ENCODE data around the gene SLC22A8. TPM values are rescaled to one million over a fixed set of nuclear protein-coding genes. Genes with fewer than 3 reads are reported as not detected.

Gene SLC22A8
- total and polyA plus RNA-seq, 9 donors, result 0.18 TPM; not detected in 8

- H3K9me3 ChIP-seq, result no peaks in the 10 kb centered on the region
- WGBS, 3 donors, result 65 to 69% (median 65%) methylated on average over 11 of the region's 11 CpGs
- TF ChIP-seq CTCF (IDR thresholded peaks at IDR 0.05) (no peak), POLR2A (IDR thresholded peaks at IDR 0.05) (no peak), EP300 (IDR thresholded peaks at IDR 0.05) (no peak)
- no peak overlapping the region for H3K27ac ChIP-seq
- no peak for DNase-seq
- H3K36me3 ChIP-seq, result no peaks in the 10 kb centered on the region
- no peak overlapping the region for H3K4me3 ChIP-seq
- intact Hi-C loops (cut with DNase I), result no loop called here
- peaks cover 1% of the 10 kb centered on the region for H3K4me1 ChIP-seq (ENCODE audit: insufficient read depth)
- H3K27me3 ChIP-seq, result no peaks in the 10 kb centered on the region
Observed at GRCh38 chr11:63012430-63012829, 3.2 kb downstream of the SLC22A8 start.

GRCh38 chr11:63010934-63011439, 4.7 kb downstream of the SLC22A8 start:
- no peak for DNase-seq
- Histone ChIP-seq H3K27ac (no peak overlapping the region), H3K9me3 (no peaks in the 10 kb centered on the region), H3K4me1 (ENCODE audit: insufficient read depth) (no peaks in the 10 kb centered on the region), H3K27me3 (no peaks in the 10 kb centered on the region), H3K36me3 (no peaks in the 10 kb centered on the region), H3K4me3 (no peak overlapping the region)
- WGBS, 3 donors, result 78 to 82% (median 79%) methylated on average over 5 of the region's 5 CpGs
- intact Hi-C loops (cut with DNase I), result no loop called here
- no peak for TF ChIP-seq EP300 (IDR thresholded peaks at IDR 0.05)
- no peak for TF ChIP-seq CTCF (IDR thresholded peaks at IDR 0.05)
- TF ChIP-seq POLR2A (IDR thresholded peaks at IDR 0.05), result no peak

- TF ChIP-seq EP300 (IDR thresholded peaks at IDR 0.05) (no peak), CTCF (IDR thresholded peaks at IDR 0.05) (no peak), POLR2A (IDR thresholded peaks at IDR 0.05) (no peak)
- no peak for DNase-seq
- Histone ChIP-seq H3K27me3 (no peaks in the 10 kb centered on the region), H3K9me3 (no peaks in the 10 kb centered on the region), H3K27ac (no peak overlapping the region), H3K4me1 (ENCODE audit: insufficient read depth) (no peaks in the 10 kb centered on the region), H3K36me3 (no peaks in the 10 kb centered on the region), H3K4me3 (no peak overlapping the region)
- 56 to 71% (median 67%) methylated on average over 5 of the region's 5 CpGs for WGBS, 3 donors
- intact Hi-C loops (cut with DNase I), result no loop called here
Observed at GRCh38 chr11:63007920-63008319, 7.7 kb downstream of the SLC22A8 start.

- no peak for DNase-seq
- no peaks in the 10 kb centered on the region for H3K36me3 ChIP-seq
- WGBS, 3 donors, result 40 to 53% (median 44%) methylated on average over 9 of the region's 9 CpGs
Observed at GRCh38 chr11:63001456-63001855, 14.2 kb downstream of the SLC22A8 start.

More at GRCh38 chr11:63001456-63001855, 14.2 kb downstream of the SLC22A8 start:
- no peaks in the 10 kb centered on the region for H3K27me3 ChIP-seq
- H3K4me3 ChIP-seq, result no peak overlapping the region
- TF ChIP-seq CTCF (IDR thresholded peaks at IDR 0.05) (no peak), POLR2A (IDR thresholded peaks at IDR 0.05) (no peak), EP300 (IDR thresholded peaks at IDR 0.05) (no peak)
- intact Hi-C loops (cut with DNase I), result no loop called here
- no peaks in the 10 kb centered on the region for H3K4me1 ChIP-seq (ENCODE audit: insufficient read depth)
- H3K27ac ChIP-seq, result no peak overlapping the region
- H3K9me3 ChIP-seq, result no peaks in the 10 kb centered on the region
